ENCODE data around the gene CHAD. TPM values are rescaled to one million over a fixed set of nuclear protein-coding genes. Genes with fewer than 3 reads are reported as not detected.

The CHAD gene
- total and polyA plus RNA-seq, 2 donors (not counting 1 experiment from before 2014, with no cell fraction given) = 3.5 to 4.4 TPM

DNA sequence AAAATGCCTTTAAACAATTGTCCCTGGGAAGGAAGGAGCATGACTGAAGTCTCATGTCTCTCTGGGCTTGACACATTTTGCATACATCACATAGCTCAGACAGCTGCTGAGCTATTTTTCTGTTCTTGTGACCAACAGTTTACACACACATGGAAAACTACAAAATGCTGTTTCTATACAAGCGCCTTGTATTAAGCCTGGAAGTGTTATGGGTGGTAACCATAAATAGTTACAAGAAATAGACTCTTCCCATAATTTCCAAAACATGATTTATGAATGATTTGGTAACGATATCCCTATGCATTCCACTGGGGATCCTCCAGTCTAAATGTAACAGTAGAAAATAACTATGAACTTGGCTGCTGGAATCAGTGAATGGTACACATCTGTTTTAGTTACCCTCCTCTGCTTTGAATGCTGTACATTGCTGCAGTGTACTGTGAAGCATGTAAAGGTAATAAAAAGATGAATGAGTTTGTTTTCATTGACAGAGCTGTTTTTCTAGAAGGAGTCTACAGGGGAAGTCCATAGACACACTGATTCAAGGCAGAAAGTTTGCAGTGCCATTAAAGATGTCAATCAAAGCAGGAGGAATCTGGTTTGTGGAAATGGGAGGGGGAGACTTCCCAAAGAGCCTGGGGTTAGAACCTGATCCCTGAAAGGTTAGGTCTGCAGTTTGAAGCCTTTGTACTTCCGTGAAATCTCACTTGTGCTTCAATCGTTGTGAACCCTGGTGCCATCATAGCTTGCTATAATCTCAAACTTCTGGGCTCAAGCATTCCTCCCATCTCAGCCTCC is 37.7 kb downstream of the CHAD start:
- no peak overlapping the region for H3K4me3 Mint-ChIP-seq
- Histone ChIP-seq H3K9me3 (ENCODE audit: control extremely low read depth in 1 of 3, control insufficient read depth in 2 of 3, insufficient read depth in 1 of 3, low read length in 2 of 3) (no peaks in the 10 kb centered on the region), H3K9ac (ENCODE audit: low read length) (no peak overlapping the region), H3K27me3 (replicated peaks in 1 of 4; ENCODE audit: control extremely low read depth in 1 of 4, control insufficient read depth in 3 of 4, insufficient read depth in 4 of 4, low read length in 3 of 4) (no peaks in the 10 kb centered on the region), H3K4me2 (replicated peaks; ENCODE audit: low read depth, low read length, poor library complexity, severe bottlenecking) (no peak overlapping the region), H3K36me3 (replicated peaks in 1 of 2; ENCODE audit: control extremely low read depth in 1 of 2, control insufficient read depth in 1 of 2, extremely low read depth in 1 of 2, insufficient read depth in 2 of 2, low read length in 1 of 2) (peaks cover 0 to 7% of the 10 kb centered on the region in 2 experiments), H3K4me1 (ENCODE audit: control insufficient read depth in 2 of 2, insufficient read depth in 2 of 2, low read length in 2 of 2) (peaks cover 13 to 17% of the 10 kb centered on the region in 2 donors), H2AFZ (ENCODE audit: insufficient read depth, low read depth, low read length, poor library complexity, severe bottlenecking) (no peak overlapping the region), H3K79me2 (ENCODE audit: control insufficient read depth, insufficient read depth, low read length) (peaks cover 28% of the 10 kb centered on the region), H4K20me1 (ENCODE audit: control insufficient read depth, insufficient read depth, low read length, poor library complexity, severe bottlenecking) (no peaks in the 10 kb centered on the region), H3K27ac (ENCODE audit: low read length in 2 of 2) (no peak overlapping the region), H3K4me3 (ENCODE audit: control extremely low read depth in 1 of 5, extremely low read depth in 1 of 5, insufficient read depth in 1 of 5, low read depth in 2 of 5, low read length in 4 of 5) (no peak overlapping the region)
- ChIA-PET CTCF (interaction anchor here (0.8 to 1.4 kb wide), 3 partner anchors 10 to 48 kb away, joined by 3 to 4 read pairs (median 4); partner anchors contain the start of gene LRRC59), POLR2A (interaction anchor here (0.6 kb wide), 1 partner anchor 23 kb away, joined by 6 read pairs; no protein-coding TSS in a partner anchor)
- no peaks in the 10 kb centered on the region for H3K9me3 Mint-ChIP-seq (ENCODE audit: insufficient read depth)
- intact Hi-C loops (cut with micrococcal nuclease) = loop anchor here (2.0 kb wide), 1 partner anchor 14 kb away; no protein-coding TSS in a partner anchor
- 100% methylated on average over 2 of the region's 4 CpGs for WGBS (ENCODE audit: insufficient coverage)
- TF ChIP-seq, protein P1, sequence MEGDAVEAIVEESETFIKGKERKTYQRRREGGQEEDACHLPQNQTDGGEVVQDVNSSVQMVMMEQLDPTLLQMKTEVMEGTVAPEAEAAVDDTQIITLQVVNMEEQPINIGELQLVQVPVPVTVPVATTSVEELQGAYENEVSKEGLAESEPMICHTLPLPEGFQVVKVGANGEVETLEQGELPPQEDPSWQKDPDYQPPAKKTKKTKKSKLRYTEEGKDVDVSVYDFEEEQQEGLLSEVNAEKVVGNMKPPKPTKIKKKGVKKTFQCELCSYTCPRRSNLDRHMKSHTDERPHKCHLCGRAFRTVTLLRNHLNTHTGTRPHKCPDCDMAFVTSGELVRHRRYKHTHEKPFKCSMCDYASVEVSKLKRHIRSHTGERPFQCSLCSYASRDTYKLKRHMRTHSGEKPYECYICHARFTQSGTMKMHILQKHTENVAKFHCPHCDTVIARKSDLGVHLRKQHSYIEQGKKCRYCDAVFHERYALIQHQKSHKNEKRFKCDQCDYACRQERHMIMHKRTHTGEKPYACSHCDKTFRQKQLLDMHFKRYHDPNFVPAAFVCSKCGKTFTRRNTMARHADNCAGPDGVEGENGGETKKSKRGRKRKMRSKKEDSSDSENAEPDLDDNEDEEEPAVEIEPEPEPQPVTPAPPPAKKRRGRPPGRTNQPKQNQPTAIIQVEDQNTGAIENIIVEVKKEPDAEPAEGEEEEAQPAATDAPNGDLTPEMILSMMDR (IDR thresholded peaks at IDR 0.05) = no peak
- no peak for TF ChIP-seq EZH2 (IDR thresholded peaks at IDR 0.05; ENCODE audit: borderline replicate concordance, insufficient read depth, low read depth, low read length, poor library complexity, severe bottlenecking)
- no peak for ATAC-seq (ENCODE audit: low read depth)
- peaks cover 26% of the 10 kb centered on the region for H3K4me1 Mint-ChIP-seq
- H3K27me3 Mint-ChIP-seq = no peaks in the 10 kb centered on the region
- no peak overlapping the region for H3K27ac Mint-ChIP-seq
- DNase-seq = no peak

DNA sequence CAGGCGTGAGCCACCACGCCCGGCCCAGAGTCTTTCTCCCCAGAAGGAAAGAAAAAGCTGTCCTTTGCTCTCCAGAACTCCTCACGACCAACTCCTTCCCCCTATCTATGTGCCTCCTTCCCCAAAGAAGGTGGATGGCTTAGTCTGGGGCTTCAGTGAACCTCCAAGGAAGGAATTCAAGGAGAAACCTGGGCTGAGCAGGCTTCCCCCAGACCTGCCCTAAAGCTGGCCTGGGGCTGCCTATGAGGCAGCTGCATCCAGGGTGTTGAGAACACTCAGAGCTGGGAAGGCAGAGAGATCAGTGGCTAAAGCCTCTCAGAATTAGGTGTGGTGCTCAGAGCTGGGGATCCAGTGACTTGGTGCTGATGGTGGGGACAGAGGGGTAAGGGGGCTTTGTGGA is 38.9 kb downstream of the CHAD start:
- DNase-seq = no peak
- Histone ChIP-seq H3K9ac (ENCODE audit: low read length) (no peak overlapping the region), H3K4me2 (replicated peaks; ENCODE audit: low read depth, low read length, poor library complexity, severe bottlenecking) (no peak overlapping the region), H4K20me1 (ENCODE audit: control insufficient read depth, insufficient read depth, low read length, poor library complexity, severe bottlenecking) (no peaks in the 10 kb centered on the region), H3K79me2 (ENCODE audit: control insufficient read depth, insufficient read depth, low read length) (peaks cover 34% of the 10 kb centered on the region), H2AFZ (ENCODE audit: insufficient read depth, low read depth, low read length, poor library complexity, severe bottlenecking) (no peak overlapping the region), H3K4me3 (ENCODE audit: control extremely low read depth in 1 of 5, extremely low read depth in 1 of 5, insufficient read depth in 1 of 5, low read depth in 2 of 5, low read length in 4 of 5) (no peak overlapping the region), H3K9me3 (ENCODE audit: control extremely low read depth in 1 of 3, control insufficient read depth in 2 of 3, insufficient read depth in 1 of 3, low read length in 2 of 3) (no peaks in the 10 kb centered on the region), H3K36me3 (replicated peaks in 1 of 2; ENCODE audit: control extremely low read depth in 1 of 2, control insufficient read depth in 1 of 2, extremely low read depth in 1 of 2, insufficient read depth in 2 of 2, low read length in 1 of 2) (peaks cover 0 to 7% of the 10 kb centered on the region in 2 experiments), H3K27me3 (replicated peaks in 1 of 4; ENCODE audit: control extremely low read depth in 1 of 4, control insufficient read depth in 3 of 4, insufficient read depth in 4 of 4, low read length in 3 of 4) (no peaks in the 10 kb centered on the region), H3K4me1 (ENCODE audit: control insufficient read depth in 2 of 2, insufficient read depth in 2 of 2, low read length in 2 of 2) (peaks cover 19 to 27% of the 10 kb centered on the region in 2 donors), H3K27ac (ENCODE audit: low read length in 2 of 2) (no peak overlapping the region)
- Mint-ChIP-seq H3K9me3 (ENCODE audit: insufficient read depth) (no peaks in the 10 kb centered on the region), H3K4me3 (no peak overlapping the region), H3K27ac (no peak overlapping the region), H3K27me3 (no peaks in the 10 kb centered on the region), H3K4me1 (peaks cover 34% of the 10 kb centered on the region)
- CTCF ChIA-PET = interaction anchor here (1.2 to 1.7 kb wide), 2 partner anchors 32 to 193 kb away, joined by 3 to 7 read pairs; partner anchors contain the start of gene LRRC59
- no peak for ATAC-seq (ENCODE audit: low read depth)
- TF ChIP-seq, protein P1 (IDR thresholded peaks at IDR 0.05) = no peak
- TF ChIP-seq EZH2 (IDR thresholded peaks at IDR 0.05; ENCODE audit: borderline replicate concordance, insufficient read depth, low read depth, low read length, poor library complexity, severe bottlenecking) = no peak
- POLR2A ChIA-PET = no interaction called here
- 100% methylated on average over 3 of the region's 4 CpGs for WGBS (ENCODE audit: insufficient coverage)
- intact Hi-C loops (cut with micrococcal nuclease) = loop anchor here (2.0 to 10.0 kb wide), 2 partner anchors 13 to 55 kb away; partner anchors contain the start of genes EME1 and MRPL27
